HG03064 (cell line): ENCODE measurements around the gene GATC.
"Not testable (repeated sequence)": the region's sequence is repeated elsewhere in the genome, so short reads cannot be mapped to it uniquely, and the experiment has no call there.

Source experiments
- ATAC-seq: cut with Tn5 transposase; IDR thresholded peaks from one replicate; pipeline ENCODE4 v1.9.1; 2021; ENCODE audit warnings: low read depth; ENCODE audit not compliant: unreplicated experiment

The GATC gene

GRCh38 chr12:120468821-120469449 is 22.7 kb downstream of the GATC start:
- peak; percentile 6 for ATAC-seq

- ATAC-seq = peak; percentile 78
Measured at GRCh38 chr12:120469450-120470149, 23.4 kb downstream of the GATC start, which contains the start of gene SRSF9. Gene SRSF9 (minus strand): TSS chr12:120469748. CDS start chr12:120469609, 139 bp downstream.

- peak; percentile 27 for ATAC-seq
Measured at GRCh38 chr12:120470150-120470784, 24.0 kb downstream of the GATC start.

- ATAC-seq = no peak
Measured at GRCh38 chr12:120472521-120472920, 26.3 kb downstream of the GATC start.

- no peak for ATAC-seq
Measured at GRCh38 chr12:120473807-120474615, 27.8 kb downstream of the GATC start.

- ATAC-seq = no peak
Measured at GRCh38 chr12:120474616-120474960, 28.3 kb downstream of the GATC start.

GRCh38 chr12:120475643-120476042 is 29.4 kb downstream of the GATC start:
- no peak for ATAC-seq

GRCh38 chr12:120479458-120479857 is 33.2 kb downstream of the GATC start:
- no peak for ATAC-seq

- ATAC-seq = no peak
Measured at GRCh38 chr12:120480211-120480610, 34.0 kb downstream of the GATC start.

GRCh38 chr12:120481022-120481767 is 35.0 kb downstream of the GATC start:
- ATAC-seq = no peak

- ATAC-seq = no peak
Measured at GRCh38 chr12:120483621-120484020, 37.4 kb downstream of the GATC start.

GRCh38 chr12:120485961-120486881 is 40.0 kb downstream of the GATC start:
- no peak for ATAC-seq

- ATAC-seq = not testable (repeated sequence)
Measured at GRCh38 chr12:120487552-120487951, 41.3 kb downstream of the GATC start.

- ATAC-seq = no peak
Measured at GRCh38 chr12:120488057-120488640, 41.9 kb downstream of the GATC start.

- no peak for ATAC-seq
Measured at GRCh38 chr12:120489018-120489417, 42.8 kb downstream of the GATC start.

GRCh38 chr12:120490325-120490724 is 44.1 kb downstream of the GATC start:
- ATAC-seq = no peak

GRCh38 chr12:120490833-120491512 is 44.7 kb downstream of the GATC start:
- no peak for ATAC-seq

GRCh38 chr12:120495186-120495730 is 49.0 kb downstream of the GATC start:
- no peak for ATAC-seq
